Nephron progenitor cell (in vitro differentiated cells): ENCODE data around the gene IL2RG.

Source experiments
- DNase-seq: peaks from one replicate; pipeline ENCODE4 v3.0.0; 2021
- H3K27ac Mint-ChIP-seq: 2 replicates; pipeline ENCODE4 v1.8.0; 2021; ENCODE audit warnings: mild to moderate bottlenecking, moderate library complexity, mixed read lengths
- H3K27me3 Mint-ChIP-seq: 2 replicates; pipeline ENCODE4 v1.8.0; 2021; ENCODE audit warnings: mild to moderate bottlenecking, low read depth, mixed read lengths; ENCODE audit not compliant: poor library complexity
- H3K36me3 Mint-ChIP-seq: 2 replicates; pipeline ENCODE4 v1.8.0; 2021; ENCODE audit warnings: low read depth, mixed read lengths
- H3K4me1 Mint-ChIP-seq: 2 replicates; pipeline ENCODE4 v1.8.0; 2021; ENCODE audit warnings: mixed read lengths
- H3K4me3 Mint-ChIP-seq: 2 replicates; pipeline ENCODE4 v1.8.0; 2021; ENCODE audit warnings: mild to moderate bottlenecking, moderate library complexity, mixed read lengths
- H3K9me3 Mint-ChIP-seq: 2 replicates; pipeline ENCODE4 v1.8.0; 2021; ENCODE audit warnings: mild to moderate bottlenecking, moderate library complexity, mixed read lengths
- CTCF ChIP-seq: fragments of 200-600 bp; sonication (generic); IDR thresholded peaks from 2 replicates; pipeline ENCODE4 v1.5.0; 2021; ENCODE audit warnings: antibody characterized with exemption

Gene IL2RG

GRCh38 chrX:71091263-71091662 lies 20.1 kb downstream of the IL2RG start:
- no peaks in the 10 kb centered on the region for H3K36me3 Mint-ChIP-seq
- peaks cover 14% of the 10 kb centered on the region for H3K4me1 Mint-ChIP-seq
- H3K4me3 Mint-ChIP-seq: no peak overlapping the region
- no peak overlapping the region for H3K27ac Mint-ChIP-seq
- H3K27me3 Mint-ChIP-seq: peaks cover 6% of the 10 kb centered on the region
- DNase-seq: no peak
- TF ChIP-seq CTCF: no peak
- H3K9me3 Mint-ChIP-seq: peaks cover 55% of the 10 kb centered on the region

GRCh38 chrX:71085900-71086299 lies 25.5 kb downstream of the IL2RG start:
- no peak for DNase-seq
- H3K9me3 Mint-ChIP-seq: peaks cover 22% of the 10 kb centered on the region
- no peak overlapping the region for H3K4me3 Mint-ChIP-seq
- H3K4me1 Mint-ChIP-seq: no peaks in the 10 kb centered on the region
- H3K27me3 Mint-ChIP-seq: peaks cover 7% of the 10 kb centered on the region
- H3K27ac Mint-ChIP-seq: no peak overlapping the region
- no peak for TF ChIP-seq CTCF
- H3K36me3 Mint-ChIP-seq: no peaks in the 10 kb centered on the region

- H3K4me1 Mint-ChIP-seq: no peaks in the 10 kb centered on the region
These were observed 28.6 kb downstream of the IL2RG start for GRCh38 chrX:71082822-71083221.

GRCh38 chrX:71082124-71082647 lies 29.2 kb downstream of the IL2RG start:
- Mint-ChIP-seq H3K27ac (no peak overlapping the region), H3K4me1 (no peaks in the 10 kb centered on the region), H3K27me3 (peaks cover 7% of the 10 kb centered on the region), H3K9me3 (peaks cover 31% of the 10 kb centered on the region), H3K36me3 (no peaks in the 10 kb centered on the region), H3K4me3 (no peak overlapping the region)
- no peak for TF ChIP-seq CTCF
- no peak for DNase-seq

More at GRCh38 chrX:71082822-71083221, 28.6 kb downstream of the IL2RG start:
- Mint-ChIP-seq H3K4me3 (no peak overlapping the region), H3K9me3 (peaks cover 28% of the 10 kb centered on the region), H3K27me3 (peaks cover 7% of the 10 kb centered on the region), H3K27ac (no peak overlapping the region), H3K36me3 (no peaks in the 10 kb centered on the region)
- TF ChIP-seq CTCF: no peak
- no peak for DNase-seq

- TF ChIP-seq CTCF: no peak
- H3K27ac Mint-ChIP-seq: no peak overlapping the region
- no peaks in the 10 kb centered on the region for H3K4me1 Mint-ChIP-seq
- H3K27me3 Mint-ChIP-seq: peaks cover 7% of the 10 kb centered on the region
- peaks cover 35% of the 10 kb centered on the region for H3K9me3 Mint-ChIP-seq
- no peak overlapping the region for H3K4me3 Mint-ChIP-seq
- no peak for DNase-seq
- no peaks in the 10 kb centered on the region for H3K36me3 Mint-ChIP-seq
These were observed 29.9 kb downstream of the IL2RG start for GRCh38 chrX:71081330-71082123.

- no peak for TF ChIP-seq CTCF
- no peak overlapping the region for H3K27ac Mint-ChIP-seq
These were observed 40.8 kb downstream of the IL2RG start for GRCh38 chrX:71070531-71070930.

More at GRCh38 chrX:71070531-71070930, 40.8 kb downstream of the IL2RG start:
- Mint-ChIP-seq H3K4me1 (peaks cover 13% of the 10 kb centered on the region), H3K27me3 (peaks cover 6% of the 10 kb centered on the region), H3K36me3 (no peaks in the 10 kb centered on the region), H3K9me3 (peaks cover 37% of the 10 kb centered on the region), H3K4me3 (no peak overlapping the region)
- DNase-seq: no peak
